Astrocyte of the cerebellum (primary cell): ENCODE measurements around the gene FYCO1.

Source experiments
- DNase-seq: peaks from one replicate; pipeline ENCODE4 v3.0.0-alpha.2; 2011; ENCODE audit warnings: low read depth
- H3K4me3 ChIP-seq: 2 replicates; pipeline ENCODE4 v1.5.1; 2011; ENCODE audit warnings: mild to moderate bottlenecking, low read depth, low read length, moderate library complexity
- in situ Hi-C: cut with HindIII; loops from 2 replicates; pipeline ENCODE4 v1.10.0; 2017; ENCODE audit warnings: low sequenced_read_pairs
- TF ChIP-seq, protein P1 (sequence below): IDR thresholded peaks from 2 replicates; pipeline ENCODE4 v1.5.1; 2012; ENCODE audit warnings: low read length, low read depth, moderate library complexity, mild to moderate bottlenecking; ENCODE audit errors: missing control alignments

Gene FYCO1

DNA sequence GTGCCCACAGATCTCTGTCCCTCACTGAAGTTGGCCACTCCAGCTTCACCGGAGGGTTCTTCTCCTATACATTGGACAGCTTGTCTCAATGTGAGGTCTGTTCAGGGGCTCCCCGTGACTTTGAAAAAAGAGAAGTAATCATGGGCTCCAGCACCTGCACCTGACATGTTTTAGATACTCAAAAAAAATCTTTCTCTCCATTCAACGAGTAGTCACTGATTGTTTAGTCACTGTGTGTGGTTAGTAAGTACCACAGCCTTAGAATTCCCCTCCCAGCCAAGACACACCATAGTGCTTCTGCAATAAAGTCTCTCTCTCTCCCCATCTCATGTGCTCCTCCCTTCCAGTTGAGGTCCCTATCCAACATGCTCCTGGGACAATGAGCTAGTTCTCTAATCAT, 90.7 kb downstream of the FYCO1 start:
- in situ Hi-C loops = no loop called here
- TF ChIP-seq, protein P1, sequence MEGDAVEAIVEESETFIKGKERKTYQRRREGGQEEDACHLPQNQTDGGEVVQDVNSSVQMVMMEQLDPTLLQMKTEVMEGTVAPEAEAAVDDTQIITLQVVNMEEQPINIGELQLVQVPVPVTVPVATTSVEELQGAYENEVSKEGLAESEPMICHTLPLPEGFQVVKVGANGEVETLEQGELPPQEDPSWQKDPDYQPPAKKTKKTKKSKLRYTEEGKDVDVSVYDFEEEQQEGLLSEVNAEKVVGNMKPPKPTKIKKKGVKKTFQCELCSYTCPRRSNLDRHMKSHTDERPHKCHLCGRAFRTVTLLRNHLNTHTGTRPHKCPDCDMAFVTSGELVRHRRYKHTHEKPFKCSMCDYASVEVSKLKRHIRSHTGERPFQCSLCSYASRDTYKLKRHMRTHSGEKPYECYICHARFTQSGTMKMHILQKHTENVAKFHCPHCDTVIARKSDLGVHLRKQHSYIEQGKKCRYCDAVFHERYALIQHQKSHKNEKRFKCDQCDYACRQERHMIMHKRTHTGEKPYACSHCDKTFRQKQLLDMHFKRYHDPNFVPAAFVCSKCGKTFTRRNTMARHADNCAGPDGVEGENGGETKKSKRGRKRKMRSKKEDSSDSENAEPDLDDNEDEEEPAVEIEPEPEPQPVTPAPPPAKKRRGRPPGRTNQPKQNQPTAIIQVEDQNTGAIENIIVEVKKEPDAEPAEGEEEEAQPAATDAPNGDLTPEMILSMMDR = no peak
- no peak overlapping the region for H3K4me3 ChIP-seq
- DNase-seq = no peak

- no peak overlapping the region for H3K4me3 ChIP-seq
- no peak for DNase-seq
- TF ChIP-seq, protein P1 = no peak
- in situ Hi-C loops = no loop called here
Measured at GRCh38 chr3:45896956-45897355, 98.7 kb downstream of the FYCO1 start.

GRCh38 chr3:45895686-45896468, 99.7 kb downstream of the FYCO1 start:
- TF ChIP-seq, protein P1 = no peak
- no peak overlapping the region for H3K4me3 ChIP-seq
- in situ Hi-C loops = no loop called here
- DNase-seq = no peak

DNA sequence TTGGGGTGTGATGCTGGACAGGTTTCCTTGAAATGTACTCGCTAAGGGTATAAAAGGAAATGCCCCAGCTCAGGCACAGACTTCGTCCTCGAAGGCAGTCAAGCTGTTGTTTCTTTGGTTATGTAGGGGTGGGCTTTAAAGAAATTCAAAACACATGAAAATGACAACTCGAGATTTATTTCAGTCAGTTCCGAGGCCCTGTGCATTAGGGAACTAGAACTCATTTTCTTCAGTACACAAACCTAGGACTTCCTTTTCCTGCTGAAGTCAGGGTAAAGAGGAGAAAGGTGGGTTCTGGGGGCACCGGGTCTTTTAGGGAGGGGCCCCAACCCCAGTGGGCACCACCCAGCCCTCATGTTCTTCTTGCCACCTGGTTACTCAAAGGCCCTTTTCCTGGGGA, 101.6 kb downstream of the FYCO1 start:
- DNase-seq = no peak
- in situ Hi-C loops = no loop called here
- TF ChIP-seq, protein P1 = no peak
- no peak overlapping the region for H3K4me3 ChIP-seq

DNA sequence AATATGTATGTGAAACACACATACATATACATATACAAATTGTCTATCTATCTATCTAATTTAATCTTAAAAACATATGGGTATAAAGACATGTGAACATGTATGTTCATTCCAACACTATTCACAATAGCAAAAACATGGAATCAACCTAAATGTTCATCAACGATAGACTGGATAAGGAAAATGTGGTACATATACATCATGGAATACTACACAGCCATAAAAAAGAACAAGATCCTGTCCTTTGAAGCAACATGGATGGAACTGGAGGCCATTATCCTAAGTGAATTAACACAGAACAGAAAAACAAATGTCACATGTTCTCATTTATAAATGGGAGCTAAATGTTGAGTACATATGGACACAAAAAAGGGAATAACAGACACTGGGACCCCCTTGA, 103.5 kb downstream of the FYCO1 start:
- no peak overlapping the region for H3K4me3 ChIP-seq
- TF ChIP-seq, protein P1 = no peak
- in situ Hi-C loops = no loop called here
- DNase-seq = no peak

DNA sequence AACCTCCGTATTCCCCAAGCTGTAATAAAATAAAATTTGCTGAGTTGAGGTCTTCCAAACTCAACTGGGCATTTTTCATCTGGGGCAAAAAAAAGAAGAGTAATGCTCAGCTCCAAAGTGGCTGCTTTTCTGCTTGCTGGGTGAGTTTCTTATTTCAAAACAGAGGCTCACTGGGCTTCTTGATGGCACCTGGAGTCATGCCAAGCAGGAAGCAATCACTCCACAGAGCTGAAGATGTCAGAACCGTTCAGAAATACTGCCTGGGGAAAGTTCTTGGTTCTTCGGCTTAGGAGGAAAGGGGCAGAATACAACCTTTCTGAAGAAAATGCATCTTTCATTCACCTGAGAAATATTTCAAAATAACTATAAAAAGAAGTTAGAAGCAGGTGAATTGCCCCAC, 105.2 kb downstream of the FYCO1 start:
- in situ Hi-C loops = no loop called here
- DNase-seq = no peak
- H3K4me3 ChIP-seq = no peak overlapping the region
- TF ChIP-seq, protein P1 = no peak
